Activated effector memory CD4-positive, alpha-beta T cell treated with Interleukin-2 at 50 U/mL for 16 hours (primary cell): Measurements from ENCODE around the gene MIX23.

Source experiments
- DNase-seq: peaks from one replicate; pipeline ENCODE4 v3.0.0-alpha.2; 2020

Gene MIX23

DNA sequence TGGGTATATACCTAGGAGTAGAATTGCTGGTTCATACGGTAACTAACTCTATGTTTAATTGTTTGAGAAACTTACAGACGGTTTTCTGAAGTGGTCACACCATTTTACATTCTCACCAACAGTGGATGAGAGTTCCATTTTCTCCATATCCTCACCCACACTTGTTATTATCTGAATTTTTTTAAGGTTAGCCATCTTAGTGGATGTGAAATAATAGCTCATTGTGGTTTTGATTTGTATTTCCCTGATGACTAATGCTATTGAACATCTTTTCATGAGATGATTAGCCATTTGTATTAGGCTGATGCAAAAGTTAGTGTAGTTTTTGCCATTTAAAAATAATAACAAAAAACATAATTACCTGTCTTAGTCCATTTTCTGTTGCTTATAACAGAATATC is 39.4 kb downstream of the MIX23 start:
- no peak for DNase-seq

GRCh38 chr3:122342803-122343202 is 40.2 kb downstream of the MIX23 start:
- DNase-seq, result no peak

GRCh38 chr3:122332551-122332950 is 50.5 kb downstream of the MIX23 start:
- no peak for DNase-seq

DNA sequence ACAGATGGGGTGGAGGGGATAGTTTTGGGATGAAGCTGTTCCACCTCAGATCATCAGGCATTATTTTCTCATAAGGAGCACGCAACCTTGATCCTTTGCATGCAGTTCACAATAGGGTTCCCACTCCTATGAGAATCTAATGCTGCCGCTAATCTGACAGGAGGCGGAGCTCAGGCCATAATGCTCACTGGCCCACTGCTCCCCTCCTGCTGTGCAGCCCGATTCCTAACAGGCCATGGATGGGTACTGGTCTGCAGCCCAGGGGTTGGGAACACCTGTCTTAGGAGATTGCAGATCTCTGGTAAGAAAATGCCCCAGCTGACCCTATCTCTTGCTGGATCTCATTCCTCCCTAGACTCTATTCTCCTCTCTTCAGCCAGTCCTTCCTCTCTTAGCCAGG is 51.1 kb downstream of the MIX23 start:
- no peak for DNase-seq

DNA sequence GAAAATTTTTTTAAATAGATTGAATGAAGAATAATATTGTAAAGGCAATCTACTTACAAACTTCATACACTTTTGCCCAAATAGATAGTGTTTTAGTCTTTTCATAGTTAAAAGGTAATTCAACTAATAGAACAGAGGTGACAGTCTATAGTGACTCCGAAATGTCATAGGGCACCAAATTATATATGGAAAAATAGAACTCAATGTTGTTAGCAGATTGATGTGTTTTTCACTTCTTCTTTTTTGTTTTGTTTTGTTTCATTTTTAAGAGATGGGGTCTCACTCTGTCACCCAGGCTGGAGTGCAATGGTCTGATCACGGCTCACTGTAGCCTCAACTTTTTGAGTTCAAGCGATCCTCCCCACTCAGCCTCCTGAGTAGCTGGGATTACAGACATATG is 57.3 kb downstream of the MIX23 start:
- no peak for DNase-seq

- DNase-seq, result no peak
These were observed 58.1 kb downstream of the MIX23 start, which contains the start of gene CSTA for GRCh38 chr3:122324871-122325323. Gene CSTA (plus strand): TSS chr3:122325248. CDS start chr3:122325293, 45 bp downstream.

GRCh38 chr3:122322095-122323075 is 60.6 kb downstream of the MIX23 start:
- DNase-seq, result no peak

GRCh38 chr3:122318620-122319019 is 64.4 kb downstream of the MIX23 start:
- DNase-seq, result no peak

- no peak for DNase-seq
These were observed 66.7 kb downstream of the MIX23 start for GRCh38 chr3:122316368-122316767.

- DNase-seq, result no peak
These were observed 67.4 kb downstream of the MIX23 start for GRCh38 chr3:122315619-122316018.

- DNase-seq, result no peak
These were observed 68.7 kb downstream of the MIX23 start for GRCh38 chr3:122314228-122314876.

DNA sequence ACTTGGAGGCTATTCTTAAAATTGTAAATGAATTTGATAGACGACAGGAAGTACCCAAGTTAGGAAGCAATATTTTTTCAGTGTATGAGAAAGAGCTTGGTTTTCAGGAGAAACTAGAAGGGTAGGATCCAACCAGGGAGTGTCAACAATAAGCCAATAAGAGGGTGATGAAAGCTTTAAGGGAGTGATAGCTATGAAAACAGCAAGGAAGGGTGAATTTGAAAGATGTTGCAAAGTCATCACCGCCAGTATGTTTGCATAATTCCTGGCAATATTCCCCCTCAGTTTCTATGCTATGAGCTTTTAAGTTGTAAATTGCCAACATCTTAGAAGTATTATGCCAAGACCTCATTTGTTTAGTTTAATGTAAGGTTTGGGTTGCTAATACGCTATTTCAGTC is 69.8 kb downstream of the MIX23 start:
- no peak for DNase-seq

- no peak for DNase-seq
These were observed 70.2 kb downstream of the MIX23 start for GRCh38 chr3:122312826-122313225.

- DNase-seq, result no peak
These were observed 72.7 kb downstream of the MIX23 start for GRCh38 chr3:122310361-122310760.
